ENCODE results near the gene POMT1. TPM values are rescaled to one million over a fixed set of nuclear protein-coding genes. Genes with fewer than 3 reads are reported as not detected.

The POMT1 gene
- total and polyA plus RNA-seq, 2 donors (not counting 3 experiments of a cell fraction or from before 2014, with no cell fraction given), result 44.7 to 53.9 TPM

DNA sequence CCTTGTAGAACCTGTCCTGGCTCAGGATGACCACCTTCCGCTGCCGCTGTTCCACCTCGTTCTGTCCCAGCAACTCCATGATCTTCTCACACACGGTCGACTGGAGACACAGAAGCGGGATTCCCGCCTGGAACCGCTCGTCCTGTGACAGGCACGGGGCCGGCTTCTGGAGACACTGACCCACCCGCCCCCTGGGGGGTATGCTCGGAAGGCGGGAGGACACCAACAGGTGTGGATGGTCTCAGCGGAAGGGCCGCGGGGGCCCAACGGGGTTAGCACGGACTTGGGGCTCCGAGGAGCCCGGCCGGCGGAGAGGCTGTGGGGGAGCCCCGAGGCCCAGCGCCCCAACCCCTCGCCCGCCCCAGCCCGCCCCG lies 27.8 kb downstream of the POMT1 start:
- POLR2A ChIA-PET, result no interaction called here
- peaks cover 5 to 25% of the 10 kb centered on the region in 2 experiments for H3K36me3 ChIP-seq (ENCODE audit: control insufficient read depth in 2 of 2, extremely low read depth in 1 of 2, insufficient read depth in 2 of 2, low read length in 2 of 2)
- no TSS peak for BruUV-seq (replicated peaks)
- H3K4me3 ChIP-seq (replicated peaks in 1 of 3; ENCODE audit: insufficient read depth in 1 of 3, low read depth in 1 of 3, low read length in 3 of 3), result peak overlapping the region; percentile 40 to 73 (median 57)
- dilution Hi-C loops (cut with MboI; ENCODE audit: extremely low pct_ligation_motif_present, low sequenced_read_pairs), result no loop called here
- FAIRE-seq (peak; percentile 62), DNase-seq (ENCODE audit: low read depth, low spot score) (peak; percentile 30)
- CTCF ChIA-PET, result no interaction called here
- no peaks in the 10 kb centered on the region for H4K20me1 ChIP-seq (replicated peaks; ENCODE audit: control insufficient read depth, extremely low read depth, insufficient read depth, low read length)
- H3K27me3 ChIP-seq (ENCODE audit: control insufficient read depth in 2 of 2, insufficient read depth in 2 of 2, low read length in 2 of 2), result no peaks in the 10 kb centered on the region
- intact Hi-C loops (cut with micrococcal nuclease), result loop anchor here (2.0 to 10.0 kb wide), 3 partner anchors 28 to 180 kb away; partner anchors contain the start of gene POMT1
- H3K4me2 ChIP-seq (ENCODE audit: insufficient read depth, low read length), result peak overlapping the region; percentile 35
- H3K9ac ChIP-seq (replicated peaks; ENCODE audit: extremely low read depth, insufficient read depth, low read length), result peak overlapping the region; percentile 49
- no peak overlapping the region for H3K27ac ChIP-seq (ENCODE audit: insufficient read depth, low read depth, low read length)
- H2AFZ ChIP-seq (ENCODE audit: low read depth, low read length), result peak overlapping the region; percentile 8
- H3K9me1 ChIP-seq (replicated peaks; ENCODE audit: control insufficient read depth, extremely low read depth, insufficient read depth, low read length), result no peaks in the 10 kb centered on the region
- TF ChIP-seq, protein P1, sequence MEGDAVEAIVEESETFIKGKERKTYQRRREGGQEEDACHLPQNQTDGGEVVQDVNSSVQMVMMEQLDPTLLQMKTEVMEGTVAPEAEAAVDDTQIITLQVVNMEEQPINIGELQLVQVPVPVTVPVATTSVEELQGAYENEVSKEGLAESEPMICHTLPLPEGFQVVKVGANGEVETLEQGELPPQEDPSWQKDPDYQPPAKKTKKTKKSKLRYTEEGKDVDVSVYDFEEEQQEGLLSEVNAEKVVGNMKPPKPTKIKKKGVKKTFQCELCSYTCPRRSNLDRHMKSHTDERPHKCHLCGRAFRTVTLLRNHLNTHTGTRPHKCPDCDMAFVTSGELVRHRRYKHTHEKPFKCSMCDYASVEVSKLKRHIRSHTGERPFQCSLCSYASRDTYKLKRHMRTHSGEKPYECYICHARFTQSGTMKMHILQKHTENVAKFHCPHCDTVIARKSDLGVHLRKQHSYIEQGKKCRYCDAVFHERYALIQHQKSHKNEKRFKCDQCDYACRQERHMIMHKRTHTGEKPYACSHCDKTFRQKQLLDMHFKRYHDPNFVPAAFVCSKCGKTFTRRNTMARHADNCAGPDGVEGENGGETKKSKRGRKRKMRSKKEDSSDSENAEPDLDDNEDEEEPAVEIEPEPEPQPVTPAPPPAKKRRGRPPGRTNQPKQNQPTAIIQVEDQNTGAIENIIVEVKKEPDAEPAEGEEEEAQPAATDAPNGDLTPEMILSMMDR (IDR thresholded peaks at IDR 0.05; ENCODE audit: extremely low read depth in 1 of 2, insufficient read depth in 1 of 2, low read depth in 1 of 2, low read length in 2 of 2), result peak in 1 of 2 donors; percentile 28
- TF ChIP-seq FOS (IDR thresholded peaks at IDR 0.05; ENCODE audit: borderline replicate concordance, insufficient read depth, low read length), result no peak
- peaks cover 4% of the 10 kb centered on the region for H3K79me2 ChIP-seq (ENCODE audit: control insufficient read depth, insufficient read depth, low read length)
- H3K9me3 ChIP-seq (replicated peaks; ENCODE audit: control insufficient read depth, insufficient read depth, low read length), result no peaks in the 10 kb centered on the region
- peaks cover 4% of the 10 kb centered on the region for H3K4me1 ChIP-seq (ENCODE audit: control insufficient read depth, extremely low read depth, insufficient read depth, low read length)

DNA sequence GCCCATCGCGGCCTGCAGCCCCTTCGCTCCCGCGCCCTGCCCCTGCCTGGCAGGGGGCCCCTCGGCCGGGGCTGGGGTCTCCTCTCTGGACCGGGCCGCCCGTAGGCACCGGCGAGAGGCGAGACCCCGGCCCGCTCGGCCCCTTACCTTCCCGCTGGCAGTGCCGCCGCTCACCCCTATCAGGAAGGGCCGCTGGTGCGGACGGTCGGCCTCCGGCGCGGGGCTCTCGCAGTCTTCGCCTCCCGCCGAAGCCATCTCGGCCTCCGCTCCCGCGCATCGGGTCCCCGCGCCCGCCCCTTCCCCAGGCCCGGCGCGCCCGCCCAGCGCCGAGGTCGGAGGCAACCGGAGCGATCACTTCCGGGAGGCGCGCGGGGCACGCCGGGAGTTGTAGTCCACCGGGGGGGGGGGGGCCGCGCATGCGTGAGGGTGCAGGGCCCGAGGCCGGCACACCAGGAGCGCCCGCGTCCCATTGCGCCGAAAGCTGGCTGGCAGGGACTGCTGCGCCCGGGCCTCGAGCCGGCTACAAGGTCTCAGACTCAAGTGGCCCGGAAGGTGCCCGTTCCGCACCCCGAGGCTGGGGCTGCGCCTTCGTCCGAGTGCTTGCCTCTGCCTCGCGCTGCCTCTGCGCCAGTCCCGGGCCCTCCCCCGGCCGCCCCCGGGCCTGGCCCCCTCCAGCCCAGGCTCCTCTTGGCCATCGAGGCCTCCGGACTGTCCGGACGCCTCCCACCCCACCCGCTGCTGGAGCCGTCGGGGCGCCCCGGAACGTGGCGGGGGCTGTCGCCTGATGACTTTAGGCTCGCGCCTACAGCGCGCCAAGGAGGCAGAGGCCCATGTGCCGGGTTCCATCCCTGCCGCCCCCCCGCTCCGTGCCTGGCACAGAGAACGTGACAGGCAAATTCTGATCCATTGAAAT lies 28.5 kb downstream of the POMT1 start, which contains the start of gene UCK1:
TSS of gene UCK1 (minus strand) at position 344 of the 913 bp plus-strand sequence. CDS start at position 255, 89 bp downstream.
- no peaks in the 10 kb centered on the region for H3K9me1 ChIP-seq (replicated peaks; ENCODE audit: control insufficient read depth, extremely low read depth, insufficient read depth, low read length)
- FAIRE-seq (peak; percentile 74), DNase-seq (ENCODE audit: low read depth, low spot score) (peak; percentile 83)
- ChIA-PET POLR2A (no interaction called here), CTCF (no interaction called here)
- peak within 1 kb of the TSS; percentile 25 for H3K27ac ChIP-seq (ENCODE audit: insufficient read depth, low read depth, low read length)
- H2AFZ ChIP-seq (ENCODE audit: low read depth, low read length), result peak within 1 kb of the TSS; percentile 89
- H3K9me3 ChIP-seq (replicated peaks; ENCODE audit: control insufficient read depth, insufficient read depth, low read length), result no peaks in the 10 kb centered on the region
- TF ChIP-seq GATA2 (IDR thresholded peaks at IDR 0.05; ENCODE audit: insufficient read depth, insufficient read length, low read depth, low read length), result no peak
- no peak for TF ChIP-seq JUN (IDR thresholded peaks at IDR 0.05; ENCODE audit: borderline replicate concordance, insufficient read depth, insufficient read length, low read depth)
- TF ChIP-seq, protein P1 (IDR thresholded peaks at IDR 0.05; ENCODE audit: extremely low read depth in 1 of 2, insufficient read depth in 1 of 2, low read depth in 1 of 2, low read length in 2 of 2), result no peak
- no peak for TF ChIP-seq FOS (IDR thresholded peaks at IDR 0.05; ENCODE audit: borderline replicate concordance, insufficient read depth, low read length)
- no peak for TF ChIP-seq EZH2 (IDR thresholded peaks at IDR 0.05; ENCODE audit: borderline replicate concordance, low read depth, low read length, severe bottlenecking)
- TF ChIP-seq POLR2A (IDR thresholded peaks at IDR 0.05; ENCODE audit: low read depth, low read length), result peak; percentile 76
- no peak for TF ChIP-seq MYC (IDR thresholded peaks at IDR 0.05; ENCODE audit: low read depth, low read length)
- TF ChIP-seq POLR2AphosphoS5 (IDR thresholded peaks at IDR 0.05; ENCODE audit: insufficient read depth, low read depth, low read length), result peak; percentile 84
- TF ChIP-seq, protein P2, sequence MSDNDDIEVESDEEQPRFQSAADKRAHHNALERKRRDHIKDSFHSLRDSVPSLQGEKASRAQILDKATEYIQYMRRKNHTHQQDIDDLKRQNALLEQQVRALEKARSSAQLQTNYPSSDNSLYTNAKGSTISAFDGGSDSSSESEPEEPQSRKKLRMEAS (IDR thresholded peaks at IDR 0.05; ENCODE audit: insufficient read depth, insufficient read length), result no peak
- peak within 1 kb of the TSS; percentile 40 to 73 (median 57) for H3K4me3 ChIP-seq (replicated peaks in 1 of 3; ENCODE audit: insufficient read depth in 1 of 3, low read depth in 1 of 3, low read length in 3 of 3)
- H3K9ac ChIP-seq (replicated peaks; ENCODE audit: extremely low read depth, insufficient read depth, low read length), result peak within 1 kb of the TSS; percentile 49
- TSS peak; percentile 89 for BruUV-seq (replicated peaks)
- H3K79me2 ChIP-seq (ENCODE audit: control insufficient read depth, insufficient read depth, low read length), result peaks cover 4% of the 10 kb centered on the region
- peaks cover 4% of the 10 kb centered on the region for H3K4me1 ChIP-seq (ENCODE audit: control insufficient read depth, extremely low read depth, insufficient read depth, low read length)
- no peaks in the 10 kb centered on the region for H3K27me3 ChIP-seq (ENCODE audit: control insufficient read depth in 2 of 2, insufficient read depth in 2 of 2, low read length in 2 of 2)
- intact Hi-C loops (cut with micrococcal nuclease) (loop anchor here (2.0 to 10.0 kb wide), 3 partner anchors 28 to 180 kb away; partner anchors contain the start of gene POMT1), dilution Hi-C loops (cut with MboI; ENCODE audit: extremely low pct_ligation_motif_present, low sequenced_read_pairs) (no loop called here)
- peak within 1 kb of the TSS; percentile 35 for H3K4me2 ChIP-seq (ENCODE audit: insufficient read depth, low read length)
- H4K20me1 ChIP-seq (replicated peaks; ENCODE audit: control insufficient read depth, extremely low read depth, insufficient read depth, low read length), result no peaks in the 10 kb centered on the region
- peaks cover 5 to 22% of the 10 kb centered on the region in 2 experiments for H3K36me3 ChIP-seq (ENCODE audit: control insufficient read depth in 2 of 2, extremely low read depth in 1 of 2, insufficient read depth in 2 of 2, low read length in 2 of 2)
